ELR (cell line): ENCODE measurements around the gene PREX1.
"Not testable (repeated sequence)": the region's sequence is repeated elsewhere in the genome, so short reads cannot be mapped to it uniquely, and the experiment has no call there.

Experiments used
- DNase-seq: peaks from one replicate; pipeline ENCODE4 v3.0.0-alpha.2; 2015; ENCODE audit warnings: low read depth

The PREX1 gene

GRCh38 chr20:48773837-48774418, 53.9 kb downstream of the PREX1 start:
- DNase-seq, result peak; percentile 48

DNA sequence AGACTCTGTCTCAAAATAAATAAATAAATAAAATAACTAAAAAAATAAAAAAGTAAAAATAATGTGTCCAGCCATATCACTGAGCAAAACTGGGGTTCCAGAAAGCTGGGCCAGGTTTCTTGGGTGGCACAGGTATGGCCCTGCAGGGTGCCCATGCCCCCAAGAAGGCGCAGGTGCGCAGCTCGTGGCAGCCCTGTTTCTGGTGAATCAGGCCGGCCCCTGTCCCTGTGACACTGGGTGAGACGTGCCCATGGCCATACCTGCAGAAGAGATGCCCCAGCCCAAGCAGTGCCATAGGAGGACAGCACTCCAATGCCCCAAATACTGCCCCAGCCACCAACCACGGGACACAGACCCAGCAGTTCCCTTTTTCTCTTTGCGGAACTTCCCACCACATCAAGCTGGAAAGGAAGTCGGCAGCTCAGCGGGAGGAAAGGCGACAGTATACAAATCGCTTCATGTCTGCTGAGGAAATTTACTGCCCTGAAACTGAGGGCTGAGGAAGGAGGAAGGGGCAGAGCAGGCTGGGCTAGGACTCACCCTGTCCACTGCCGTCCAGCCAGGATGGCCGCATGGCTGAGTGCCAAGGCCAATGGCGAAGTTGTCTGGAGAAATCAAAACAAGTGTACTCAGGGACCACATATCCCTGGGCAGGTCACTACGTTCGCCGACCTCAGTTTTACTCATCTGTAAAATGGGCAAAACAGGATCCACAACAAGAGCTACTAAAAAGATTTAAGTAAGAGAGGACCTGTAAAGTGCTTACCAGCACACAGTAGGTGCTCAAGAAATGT, 55.4 kb downstream of the PREX1 start:
- no peak for DNase-seq

GRCh38 chr20:48771542-48771941, 56.3 kb downstream of the PREX1 start:
- DNase-seq, result no peak

- DNase-seq, result no peak
These were observed 56.9 kb downstream of the PREX1 start for GRCh38 chr20:48770700-48771442.

DNA sequence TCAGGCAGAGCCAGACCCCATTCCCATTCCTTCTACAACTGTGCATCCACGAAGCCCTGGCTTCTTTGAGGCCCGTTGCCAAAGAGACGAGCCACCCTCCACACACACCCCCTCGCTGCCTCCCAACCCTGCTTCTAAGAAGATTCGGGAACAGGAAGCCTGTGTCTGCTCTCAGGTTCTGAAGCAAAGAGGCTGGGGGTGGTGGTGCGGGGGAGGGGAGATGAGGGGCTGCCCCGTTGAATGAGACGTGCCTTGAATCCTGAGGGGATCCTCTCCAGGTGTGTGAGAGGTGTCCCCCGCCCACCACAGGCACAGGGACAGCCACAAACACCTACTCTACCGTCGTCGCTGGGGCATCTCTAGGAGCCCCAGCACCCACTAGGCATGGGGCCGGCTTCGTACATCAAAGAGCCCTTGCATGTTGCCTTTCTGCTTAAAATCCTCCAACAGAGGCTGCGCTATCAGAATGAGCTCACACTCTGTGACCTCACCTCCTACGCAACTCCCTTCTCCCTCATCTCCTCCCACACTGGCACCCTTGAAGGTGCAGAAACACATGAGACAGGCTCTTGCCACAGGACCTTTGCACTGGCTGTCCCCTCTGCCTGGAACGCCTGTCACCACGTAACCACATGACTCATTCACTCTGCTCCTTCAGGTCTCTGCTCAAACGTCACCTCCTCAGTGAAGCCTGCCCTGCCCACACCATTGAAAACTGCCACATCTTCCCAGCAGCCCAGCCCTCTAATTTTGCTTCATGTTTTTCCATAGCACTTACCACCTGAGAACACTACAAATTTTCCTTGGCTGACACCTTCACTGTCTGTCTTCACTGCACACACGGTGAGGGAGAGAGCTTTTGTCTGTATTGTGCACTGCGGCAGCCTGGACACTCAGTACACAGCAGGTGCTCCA, 58.5 kb downstream of the PREX1 start:
- peak; percentile 32 for DNase-seq

GRCh38 chr20:48766961-48767960, 60.5 kb downstream of the PREX1 start:
- no peak for DNase-seq

DNA sequence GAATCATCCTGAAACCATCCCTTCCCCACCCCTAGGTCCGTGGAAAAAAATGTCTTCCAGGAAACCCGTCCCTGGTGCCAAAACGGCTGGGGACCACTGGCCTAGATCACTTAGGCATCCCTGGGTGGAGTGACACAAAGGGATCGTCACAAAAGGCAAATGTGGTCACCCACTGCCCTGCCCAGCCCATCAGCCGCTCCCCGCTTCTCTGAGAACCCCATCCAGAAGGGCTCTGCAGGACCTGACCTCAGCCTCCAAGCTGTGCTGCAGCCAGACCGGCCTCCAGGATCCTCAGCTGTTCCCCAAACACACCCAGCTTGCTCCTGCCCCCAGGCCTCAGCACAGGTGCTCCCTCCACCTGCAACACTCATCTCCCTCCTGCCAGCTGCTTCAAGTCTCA, 61.6 kb downstream of the PREX1 start:
- DNase-seq, result no peak

DNA sequence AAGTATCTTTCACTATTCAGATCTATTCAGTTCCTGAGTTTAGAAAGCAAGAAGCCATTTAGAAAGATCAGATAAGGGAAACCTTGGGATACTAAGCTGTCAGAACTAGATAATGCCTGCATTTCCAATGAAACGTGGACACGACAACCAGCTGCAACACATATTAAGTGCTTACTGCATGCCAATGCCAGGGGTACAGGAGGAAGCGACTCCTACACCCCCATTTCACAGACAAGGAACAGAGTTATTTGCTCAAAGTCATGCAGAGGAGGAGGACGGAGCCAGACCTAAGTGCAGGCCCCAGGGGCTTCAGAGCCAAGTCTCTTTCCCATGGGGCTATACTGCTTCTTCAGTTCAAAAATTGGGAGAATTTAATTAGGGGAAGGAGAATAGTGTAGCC, 62.4 kb downstream of the PREX1 start:
- no peak for DNase-seq

GRCh38 chr20:48763216-48763914, 64.4 kb downstream of the PREX1 start:
- no peak for DNase-seq

DNA sequence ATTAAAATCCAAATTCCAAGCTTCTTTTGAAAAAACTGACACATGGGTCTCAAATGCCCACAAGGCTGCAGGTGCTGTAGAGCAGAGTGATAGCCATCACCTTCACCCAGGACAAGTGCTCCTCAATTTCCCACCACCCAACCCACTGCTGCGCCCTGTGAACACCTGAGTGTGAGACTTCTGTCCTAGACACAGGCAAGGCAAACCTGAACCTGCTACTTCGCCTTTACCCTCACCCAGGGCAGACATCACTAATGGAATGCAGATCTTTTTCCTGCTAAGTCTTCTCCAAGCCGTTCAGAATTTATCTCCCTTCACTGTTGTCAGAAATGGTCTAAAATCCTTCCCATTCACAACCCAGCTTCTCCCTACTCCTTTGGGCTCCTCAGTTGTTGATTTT, 65.9 kb downstream of the PREX1 start:
- no peak for DNase-seq

- no peak for DNase-seq
These were observed 66.6 kb downstream of the PREX1 start for GRCh38 chr20:48761023-48761785.

GRCh38 chr20:48760403-48760983, 67.3 kb downstream of the PREX1 start:
- DNase-seq, result peak; percentile 83

DNA sequence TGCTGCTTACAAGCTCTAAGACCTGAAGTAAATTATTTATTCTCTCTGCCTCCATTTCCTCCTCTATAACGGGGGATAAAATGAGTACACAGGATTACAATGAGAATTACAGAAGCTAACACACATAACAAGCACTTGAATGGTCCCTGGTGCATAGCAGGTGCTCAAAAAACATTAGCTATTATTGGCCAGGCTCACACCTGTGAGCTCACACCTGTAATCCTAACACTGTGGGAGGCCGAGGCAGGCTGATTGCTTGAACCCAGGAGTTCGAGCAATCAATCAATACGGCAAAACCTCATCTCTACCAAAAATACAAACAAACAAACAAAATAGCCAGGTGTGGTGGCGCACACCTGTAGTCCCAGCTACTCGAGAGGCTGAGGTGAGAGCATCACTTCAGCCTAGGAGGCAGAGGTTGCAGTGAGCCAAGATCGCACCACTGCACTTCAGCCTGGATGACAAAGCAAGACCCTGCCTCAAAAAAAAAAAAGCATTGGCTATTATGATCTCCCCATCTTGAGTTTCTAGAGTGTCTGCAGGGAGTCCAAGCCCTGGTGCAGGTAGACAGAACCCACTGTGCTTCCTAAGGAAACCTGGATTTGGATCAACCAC, 68.1 kb downstream of the PREX1 start:
- no peak for DNase-seq

- no peak for DNase-seq
These were observed 69.5 kb downstream of the PREX1 start for GRCh38 chr20:48758206-48758820.

- not testable (repeated sequence) for DNase-seq
These were observed 71.0 kb downstream of the PREX1 start for GRCh38 chr20:48756774-48757173.

- no peak for DNase-seq
These were observed 73.5 kb downstream of the PREX1 start for GRCh38 chr20:48754292-48754691.

- DNase-seq, result no peak
These were observed 74.8 kb downstream of the PREX1 start for GRCh38 chr20:48752963-48753362.

- no peak for DNase-seq
These were observed 75.9 kb downstream of the PREX1 start for GRCh38 chr20:48751871-48752270.
